Measurements from ENCODE around the gene HTRA3.

HTRA3 gene

DNA sequence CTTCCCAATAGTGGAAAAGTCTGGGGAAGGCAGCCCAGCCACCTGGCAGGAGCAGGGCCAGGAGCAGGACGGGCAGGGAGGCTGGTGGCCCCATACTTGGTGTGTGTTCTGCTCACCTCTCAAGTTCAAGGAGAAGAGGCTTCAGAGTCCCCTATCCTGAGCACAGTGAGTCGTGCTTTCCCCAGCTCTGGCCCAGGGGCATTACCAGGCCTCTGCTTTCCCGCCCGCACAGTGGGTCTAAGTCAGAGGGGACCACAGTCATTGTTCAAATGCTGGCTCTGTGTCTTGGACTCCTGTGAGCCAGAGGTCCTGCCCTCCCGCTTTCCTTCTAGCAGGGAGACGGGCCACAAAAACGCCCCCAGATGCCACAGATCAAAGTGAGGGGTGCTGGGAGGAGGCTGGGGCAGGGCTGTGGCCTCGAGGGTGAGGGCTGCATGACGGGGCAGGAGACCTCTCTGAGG, 27.6 kb downstream of the HTRA3 start:
- no peak for DNase-seq

DNA sequence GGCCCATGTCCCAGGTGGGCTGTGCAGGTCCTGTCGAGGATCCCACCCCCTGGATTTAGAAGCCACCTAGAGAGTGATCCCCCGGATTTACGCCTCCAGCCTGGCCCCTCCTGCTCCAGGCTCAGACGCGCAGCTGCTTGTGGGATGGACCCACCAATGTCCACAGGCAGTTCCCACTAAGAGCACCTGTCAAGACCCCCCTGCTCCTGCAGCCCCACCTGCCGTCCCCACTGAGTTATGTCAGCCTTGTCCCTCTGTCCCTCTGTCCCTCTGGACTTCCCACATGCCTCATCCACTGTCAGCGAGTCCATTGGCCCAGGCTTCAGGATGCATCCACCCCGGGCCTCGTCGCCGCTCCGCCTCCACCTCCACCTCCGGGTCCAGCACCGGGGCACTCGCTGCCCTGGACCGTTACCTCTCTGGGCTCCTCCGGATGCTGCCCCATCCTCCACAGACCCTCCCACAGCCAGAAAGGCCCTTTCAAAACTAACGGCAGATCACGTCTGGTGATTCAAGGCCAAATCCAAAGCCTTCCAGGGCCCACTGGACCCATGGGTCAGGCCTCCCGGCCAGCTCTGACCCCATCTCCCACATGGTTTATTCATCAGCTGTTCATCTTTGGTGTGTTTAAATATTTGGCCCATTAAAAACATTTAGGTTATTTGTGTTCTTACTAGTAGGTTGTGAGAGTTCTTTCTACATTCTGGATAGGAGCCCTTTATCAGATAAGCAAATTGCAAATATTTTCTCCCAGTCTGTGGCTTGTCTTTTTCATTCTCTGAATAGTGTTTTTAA, 28.3 kb downstream of the HTRA3 start:
- DNase-seq: no peak

GRCh38 chr4:8300832-8301231, 31.3 kb downstream of the HTRA3 start:
- DNase-seq: no peak

GRCh38 chr4:8301851-8302730, 32.5 kb downstream of the HTRA3 start:
- no peak for DNase-seq

GRCh38 chr4:8303081-8303480, 33.5 kb downstream of the HTRA3 start:
- DNase-seq: no peak

GRCh38 chr4:8303485-8304281, 34.1 kb downstream of the HTRA3 start:
- DNase-seq: no peak

- no peak for DNase-seq
Observed at GRCh38 chr4:8304827-8305695, 35.5 kb downstream of the HTRA3 start.

GRCh38 chr4:8305851-8306471, 36.4 kb downstream of the HTRA3 start:
- DNase-seq: no peak

DNA sequence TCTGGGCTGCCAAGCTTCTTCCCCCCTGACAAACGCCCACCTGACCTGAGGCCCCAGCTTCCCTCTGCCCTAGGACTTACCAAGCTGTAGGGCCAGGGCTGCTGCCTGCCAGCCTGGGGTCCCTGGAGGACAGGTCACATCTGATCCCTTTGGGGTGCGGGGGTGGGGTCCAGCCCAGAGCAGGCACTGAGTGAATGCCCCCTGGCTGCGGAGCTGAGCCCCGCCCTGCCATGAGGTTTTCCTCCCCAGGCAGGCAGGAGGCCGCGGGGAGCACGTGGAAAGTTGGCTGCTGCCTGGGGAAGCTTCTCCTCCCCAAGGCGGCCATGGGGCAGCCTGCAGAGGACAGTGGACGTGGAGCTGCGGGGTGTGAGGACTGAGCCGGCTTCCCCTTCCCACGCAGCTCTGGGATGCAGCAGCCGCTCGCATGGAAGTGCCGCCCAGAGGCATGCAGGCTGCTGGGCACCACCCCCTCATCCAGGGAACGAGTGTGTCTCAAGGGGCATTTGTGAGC, 37.0 kb downstream of the HTRA3 start:
- no peak for DNase-seq

DNA sequence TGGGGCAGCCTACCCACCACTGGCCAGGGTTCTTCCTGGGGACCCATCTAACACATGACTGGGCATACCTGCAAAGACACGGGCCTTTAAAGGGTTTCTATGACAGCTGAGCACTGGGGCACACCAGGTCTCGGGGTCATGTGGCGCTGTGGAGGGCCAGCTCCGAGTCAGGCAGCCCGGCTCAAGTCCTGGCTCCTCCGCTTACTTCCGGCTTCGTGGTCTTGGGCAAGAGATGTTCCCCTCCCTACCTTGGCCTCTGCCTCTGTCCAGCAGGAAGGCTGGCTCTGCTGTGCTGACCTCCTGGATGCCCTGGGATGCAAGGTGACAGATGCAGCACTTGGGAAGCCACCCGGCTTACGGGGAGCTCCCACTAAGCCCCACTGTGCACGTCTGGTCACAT, 37.6 kb downstream of the HTRA3 start:
- DNase-seq: no peak

GRCh38 chr4:8307714-8308113, 38.2 kb downstream of the HTRA3 start:
- no peak for DNase-seq

- no peak for DNase-seq
Observed at GRCh38 chr4:8308144-8308543, 38.6 kb downstream of the HTRA3 start.

DNA sequence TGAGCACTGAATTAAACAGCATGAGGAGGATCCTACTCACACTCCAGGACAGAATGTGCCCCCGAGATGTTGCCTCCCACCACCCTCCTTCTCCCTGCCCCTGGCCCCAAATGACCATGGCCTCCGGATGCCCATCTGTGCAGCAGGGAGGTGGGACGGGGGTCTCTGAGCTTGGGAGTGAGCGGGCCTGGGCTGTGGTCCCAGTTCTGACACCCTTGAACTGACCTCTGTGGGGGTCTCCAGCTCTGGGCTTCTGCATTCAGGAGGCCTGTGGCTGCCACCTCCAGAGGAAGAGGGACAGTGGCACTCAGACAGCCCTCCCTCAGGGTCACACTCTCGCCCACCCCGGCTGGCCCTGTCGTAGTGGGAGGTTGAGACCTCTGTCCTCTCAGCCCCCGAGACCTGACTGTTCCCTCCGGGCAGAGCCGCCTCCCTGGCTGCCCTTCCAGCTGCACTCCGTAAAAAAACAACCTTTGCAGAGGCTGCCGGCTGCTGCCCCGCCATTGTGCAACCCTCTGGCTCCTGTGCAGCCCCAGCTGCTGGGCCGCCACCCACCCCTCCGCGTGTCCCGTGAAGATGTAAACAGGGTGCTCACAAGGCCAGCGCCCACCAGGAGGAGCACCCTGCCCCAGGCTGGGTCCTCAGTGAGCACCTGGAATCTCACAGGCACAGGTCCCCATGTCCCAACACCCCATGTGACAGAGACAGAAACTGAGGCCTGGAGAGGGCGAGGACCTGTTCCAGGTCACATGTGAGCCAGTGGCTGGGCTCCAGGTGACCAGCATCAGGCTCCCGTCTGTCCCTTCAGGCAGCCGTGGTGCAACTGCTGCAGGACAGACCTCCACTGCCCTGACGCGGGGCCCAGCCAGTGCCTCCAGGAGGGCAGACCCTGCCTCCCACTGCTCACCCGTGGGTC, 39.6 kb downstream of the HTRA3 start:
- DNase-seq: no peak

- DNase-seq: no peak
Observed at GRCh38 chr4:8310306-8310705, 40.8 kb downstream of the HTRA3 start.

DNA sequence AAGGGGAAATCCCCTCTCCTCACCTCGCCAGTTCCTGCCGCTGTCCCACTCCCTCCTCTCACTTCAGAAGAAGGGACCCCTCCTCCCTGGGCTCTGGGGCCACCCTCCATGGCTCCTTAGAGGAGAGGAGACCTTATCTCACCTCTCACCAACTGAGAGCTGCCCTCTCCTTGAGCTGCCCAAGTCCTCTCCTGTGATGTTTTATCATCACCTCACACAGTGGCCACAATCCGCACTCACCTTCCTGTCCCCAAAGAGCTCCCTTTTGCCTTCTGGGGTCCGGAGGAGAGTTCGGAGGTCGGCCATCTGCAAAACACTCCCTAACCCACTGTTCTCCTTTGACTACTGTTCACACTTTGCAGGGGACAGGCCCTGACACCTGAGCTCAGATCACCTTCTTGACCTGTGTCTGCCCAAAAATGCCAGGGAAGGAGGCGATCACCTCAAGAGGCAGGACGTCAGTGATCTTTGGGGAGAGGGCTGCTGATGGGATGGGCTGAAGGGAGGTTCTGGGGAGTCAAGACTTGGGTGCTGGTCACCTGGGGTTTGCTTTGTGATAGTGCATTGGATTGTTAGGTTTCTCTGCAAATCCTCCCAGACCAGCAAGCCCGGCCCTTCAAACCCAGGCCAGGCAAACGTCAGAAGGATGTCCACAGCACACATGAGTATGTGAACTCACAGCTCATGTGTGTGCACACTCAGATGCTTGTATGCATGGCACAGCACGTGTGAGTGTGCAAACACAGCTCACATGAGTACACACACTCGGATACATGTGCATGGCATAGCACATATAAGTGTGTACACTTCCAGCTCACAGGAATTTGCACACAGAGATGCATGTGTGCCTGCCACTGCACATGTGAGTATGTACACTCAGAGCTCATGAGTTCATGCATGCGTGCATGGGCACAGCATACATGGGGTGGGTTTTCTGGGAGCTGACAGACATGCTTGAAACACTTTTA, 41.8 kb downstream of the HTRA3 start:
- no peak for DNase-seq

DNA sequence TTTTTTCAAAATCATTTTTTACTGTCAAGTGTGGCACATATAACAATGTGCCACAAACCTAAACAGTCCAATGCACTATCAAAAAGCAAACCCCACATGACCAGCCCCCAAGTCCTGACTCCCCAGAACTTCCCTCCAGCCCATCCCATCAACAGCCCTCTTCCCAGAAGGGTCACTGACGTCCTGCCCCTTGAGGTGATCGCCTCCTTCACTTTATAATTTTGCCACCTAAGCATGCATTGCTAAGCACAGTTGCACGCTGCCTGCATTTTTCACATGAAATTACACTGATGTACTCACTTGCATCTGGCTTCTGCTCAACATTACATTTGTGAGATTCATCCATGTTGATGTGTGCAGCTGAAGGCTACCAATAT, 42.5 kb downstream of the HTRA3 start:
- DNase-seq: no peak

- DNase-seq: no peak
Observed at GRCh38 chr4:8312976-8313375, 43.4 kb downstream of the HTRA3 start.

DNA sequence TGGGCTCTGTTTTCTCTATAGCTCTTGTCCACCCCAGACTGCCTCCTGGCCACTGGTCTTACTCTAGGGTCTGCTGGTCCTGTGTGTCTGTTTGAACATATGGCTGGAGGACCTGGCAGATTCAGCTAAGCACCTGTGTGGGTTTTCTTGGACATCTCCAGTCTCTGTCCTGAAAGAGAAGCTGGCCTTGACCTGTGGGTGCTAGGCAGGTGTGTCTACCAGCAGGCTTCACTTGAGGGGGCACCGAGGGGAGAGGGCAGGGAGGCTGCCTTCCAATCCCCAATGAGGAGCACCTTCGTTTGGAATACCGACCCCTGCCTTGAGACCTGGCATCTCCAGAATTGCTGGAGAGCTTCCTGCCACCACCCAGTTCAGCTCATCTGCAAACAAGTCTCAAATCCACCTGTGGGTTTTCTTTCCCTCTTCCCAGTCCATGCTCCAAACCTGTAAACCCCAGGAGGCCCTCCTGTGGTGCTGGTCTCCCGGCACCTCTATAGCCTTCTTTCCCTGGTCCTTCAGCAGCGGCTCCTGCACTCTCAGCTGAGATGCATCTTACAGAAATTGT, 45.2 kb downstream of the HTRA3 start:
- no peak for DNase-seq
